GM12865 (cell line): ENCODE data around the gene OCA2.

Experiments
- DNase-seq: peaks from one replicate; pipeline ENCODE4 v3.0.0; 2010; ENCODE audit warnings: low read depth
- H3K4me3 ChIP-seq: 2 replicates; pipeline ENCODE4 v1.5.1; 2011; ENCODE audit warnings: mild to moderate bottlenecking, low read depth, low read length, control low read depth
- TF ChIP-seq, protein P1 (sequence below): IDR thresholded peaks from 2 replicates; pipeline ENCODE4 v1.5.1; 2011; ENCODE audit warnings: low read length, control low read depth, low read depth, inconsistent platforms; ENCODE audit not compliant: insufficient read depth; ENCODE audit errors: missing control alignments

The OCA2 gene

DNA sequence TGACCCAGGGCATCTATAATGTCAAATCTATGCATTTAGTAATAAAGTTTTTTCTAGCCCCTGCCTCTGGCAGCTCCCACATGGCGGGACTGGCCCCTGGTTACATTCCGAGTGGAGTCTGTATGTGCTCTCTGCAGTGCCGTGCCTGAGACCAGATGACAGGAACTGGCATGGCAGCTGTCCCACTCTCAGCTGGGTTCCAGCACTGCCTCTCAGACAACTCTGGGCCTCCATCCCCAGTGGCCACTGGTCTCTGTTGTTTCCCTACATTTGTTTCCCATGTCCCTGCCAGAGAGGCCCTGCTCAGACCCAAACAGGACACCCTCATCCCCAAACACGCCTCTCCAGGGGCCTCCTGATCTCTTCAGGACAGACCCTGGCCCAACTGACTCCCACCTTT, 109.3 kb downstream of the OCA2 start:
- TF ChIP-seq, protein P1, sequence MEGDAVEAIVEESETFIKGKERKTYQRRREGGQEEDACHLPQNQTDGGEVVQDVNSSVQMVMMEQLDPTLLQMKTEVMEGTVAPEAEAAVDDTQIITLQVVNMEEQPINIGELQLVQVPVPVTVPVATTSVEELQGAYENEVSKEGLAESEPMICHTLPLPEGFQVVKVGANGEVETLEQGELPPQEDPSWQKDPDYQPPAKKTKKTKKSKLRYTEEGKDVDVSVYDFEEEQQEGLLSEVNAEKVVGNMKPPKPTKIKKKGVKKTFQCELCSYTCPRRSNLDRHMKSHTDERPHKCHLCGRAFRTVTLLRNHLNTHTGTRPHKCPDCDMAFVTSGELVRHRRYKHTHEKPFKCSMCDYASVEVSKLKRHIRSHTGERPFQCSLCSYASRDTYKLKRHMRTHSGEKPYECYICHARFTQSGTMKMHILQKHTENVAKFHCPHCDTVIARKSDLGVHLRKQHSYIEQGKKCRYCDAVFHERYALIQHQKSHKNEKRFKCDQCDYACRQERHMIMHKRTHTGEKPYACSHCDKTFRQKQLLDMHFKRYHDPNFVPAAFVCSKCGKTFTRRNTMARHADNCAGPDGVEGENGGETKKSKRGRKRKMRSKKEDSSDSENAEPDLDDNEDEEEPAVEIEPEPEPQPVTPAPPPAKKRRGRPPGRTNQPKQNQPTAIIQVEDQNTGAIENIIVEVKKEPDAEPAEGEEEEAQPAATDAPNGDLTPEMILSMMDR: no peak
- DNase-seq: no peak
- H3K4me3 ChIP-seq: no peak overlapping the region

DNA sequence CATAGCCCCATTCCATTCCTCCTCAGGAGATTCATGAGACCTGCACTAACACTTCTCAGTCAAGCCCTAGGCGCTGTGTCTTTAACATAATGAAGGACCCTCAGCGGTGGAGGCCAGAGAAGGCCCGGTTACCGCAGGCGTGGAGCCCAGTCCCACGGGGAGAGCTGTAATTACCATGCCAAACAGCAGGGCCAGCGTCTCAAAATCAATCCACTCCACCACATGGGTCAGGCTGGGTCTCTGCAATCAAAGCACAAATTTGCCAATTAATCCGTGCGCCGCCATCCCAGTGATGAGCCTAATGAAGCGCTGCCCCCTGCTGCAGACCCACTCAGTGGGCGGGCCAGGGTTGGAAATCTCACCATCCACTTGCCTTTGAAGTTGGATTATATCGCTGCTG, 109.7 kb downstream of the OCA2 start:
- H3K4me3 ChIP-seq: no peak overlapping the region
- no peak for DNase-seq
- TF ChIP-seq, protein P1: no peak

DNA sequence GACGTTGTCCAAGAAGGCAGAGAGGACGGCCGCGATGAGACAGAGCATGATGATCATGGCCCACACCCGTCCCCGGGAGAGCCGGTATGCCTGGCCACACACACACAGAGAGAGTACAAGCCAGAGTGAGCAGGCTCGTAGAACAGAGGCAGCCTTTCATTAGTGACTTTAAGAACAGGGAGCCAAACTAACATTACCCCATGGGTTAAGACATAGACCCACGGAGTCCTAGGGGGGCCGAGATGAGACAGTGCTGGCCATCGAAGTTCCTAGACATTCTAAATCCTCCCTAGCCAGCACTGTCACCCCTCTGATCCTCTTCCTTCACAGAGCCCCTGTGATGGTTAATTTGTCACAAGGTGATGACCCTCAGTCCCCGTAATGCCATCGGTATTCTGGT, 114.0 kb downstream of the OCA2 start:
- H3K4me3 ChIP-seq: no peak overlapping the region
- DNase-seq: no peak
- TF ChIP-seq, protein P1: no peak

DNA sequence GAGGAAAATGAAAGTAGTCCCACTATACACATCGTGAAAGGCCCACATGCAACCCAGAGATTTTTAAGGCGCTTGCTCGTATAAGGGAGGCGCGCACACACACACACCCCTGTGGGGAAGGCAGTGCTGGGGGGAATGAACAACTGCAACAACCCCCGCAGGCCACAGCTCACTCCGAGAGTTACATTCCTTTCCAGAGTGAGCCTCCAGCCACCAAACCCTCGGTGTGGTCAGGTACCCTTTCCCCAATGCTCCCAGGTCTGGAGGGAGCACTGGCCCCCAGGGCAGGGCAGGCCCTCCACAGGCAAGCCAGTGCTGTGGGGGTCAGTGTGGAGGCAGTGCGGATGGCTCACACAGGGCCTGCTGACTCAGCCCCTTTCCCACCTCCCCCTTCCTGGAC, 115.6 kb downstream of the OCA2 start:
- no peak overlapping the region for H3K4me3 ChIP-seq
- TF ChIP-seq, protein P1: no peak
- DNase-seq: no peak

DNA sequence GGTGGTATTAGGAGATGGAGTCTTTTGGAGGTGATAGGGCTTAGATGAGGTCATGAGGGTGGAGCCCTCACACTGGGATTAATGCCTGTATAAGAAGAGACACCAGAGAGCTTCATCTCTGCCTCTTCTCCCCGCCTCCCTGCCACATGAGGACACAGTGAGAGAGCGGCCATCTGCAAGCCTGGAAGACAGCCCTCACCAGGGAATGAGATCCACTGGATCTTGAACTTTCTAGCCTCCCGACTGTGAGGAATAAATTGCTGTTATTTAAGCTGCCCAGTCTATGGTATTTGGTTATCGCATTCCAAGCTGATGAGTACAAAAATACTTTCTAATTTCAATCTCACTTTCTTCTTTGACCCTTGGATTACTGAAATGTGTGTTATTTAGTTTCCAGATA, 121.4 kb downstream of the OCA2 start:
- no peak overlapping the region for H3K4me3 ChIP-seq

DNA sequence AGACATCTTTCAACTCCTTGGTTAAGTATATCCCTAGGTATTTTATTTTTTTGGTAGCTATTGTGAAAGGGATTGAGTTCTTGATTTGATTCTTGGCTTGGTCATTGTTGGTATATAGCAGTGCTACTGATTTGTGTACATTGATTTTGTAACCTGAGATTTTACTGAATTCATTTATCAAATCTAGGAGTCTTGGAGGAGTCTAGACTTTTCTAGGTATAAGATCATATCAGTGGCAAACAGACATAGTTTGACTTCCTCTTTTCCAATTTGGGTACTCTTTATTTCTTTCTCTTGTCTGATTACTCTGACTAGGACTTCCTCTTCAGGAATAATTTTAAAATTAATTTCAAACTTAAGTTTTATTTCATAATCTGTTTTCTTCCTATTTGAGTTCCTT, 125.2 kb downstream of the OCA2 start:
- no peak for DNase-seq
- TF ChIP-seq, protein P1: no peak

More for the DNA sequence above, 121.4 kb downstream of the OCA2 start:
- TF ChIP-seq, protein P1: no peak
- DNase-seq: no peak

DNA sequence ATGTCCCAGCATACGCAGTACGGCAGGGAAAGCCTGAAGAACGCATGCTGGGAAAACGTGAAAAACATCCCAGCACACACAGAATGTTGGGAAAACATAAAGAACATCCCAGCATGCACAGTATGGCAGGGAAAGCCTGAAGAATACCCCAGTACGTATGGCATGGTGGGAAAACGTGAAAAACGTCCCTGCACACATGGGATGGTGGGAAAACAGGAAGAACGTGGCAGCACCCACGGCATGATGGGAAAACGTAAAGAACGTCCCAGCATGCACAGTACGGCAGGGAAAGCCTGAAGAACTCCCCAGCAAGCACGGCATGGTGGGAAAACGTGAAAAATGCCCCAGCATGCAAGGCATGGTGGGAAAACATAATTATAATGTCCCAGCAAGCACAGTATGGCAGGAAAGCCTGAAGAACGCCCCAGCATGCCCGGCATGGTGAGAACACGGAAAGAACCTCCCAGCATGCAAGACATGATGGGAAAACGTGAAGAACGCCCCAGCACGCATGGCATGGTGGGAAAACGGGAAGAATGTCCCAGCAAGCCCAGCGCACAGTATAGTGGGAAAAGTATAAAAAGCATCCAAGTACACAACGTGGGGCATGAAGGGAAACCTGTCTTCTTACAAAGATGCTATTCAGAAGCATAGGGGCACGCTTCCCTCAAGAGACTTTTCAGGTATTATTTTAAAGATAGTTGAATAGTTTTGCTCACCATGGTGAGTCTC, 128.3 kb downstream of the OCA2 start:
- TF ChIP-seq, protein P1: no peak

More for the DNA sequence above, 125.2 kb downstream of the OCA2 start:
- H3K4me3 ChIP-seq: no peak overlapping the region

More for the DNA sequence above, 128.3 kb downstream of the OCA2 start:
- no peak overlapping the region for H3K4me3 ChIP-seq
- no peak for DNase-seq
